ENCODE data around the gene AUH.

The AUH gene

DNA sequence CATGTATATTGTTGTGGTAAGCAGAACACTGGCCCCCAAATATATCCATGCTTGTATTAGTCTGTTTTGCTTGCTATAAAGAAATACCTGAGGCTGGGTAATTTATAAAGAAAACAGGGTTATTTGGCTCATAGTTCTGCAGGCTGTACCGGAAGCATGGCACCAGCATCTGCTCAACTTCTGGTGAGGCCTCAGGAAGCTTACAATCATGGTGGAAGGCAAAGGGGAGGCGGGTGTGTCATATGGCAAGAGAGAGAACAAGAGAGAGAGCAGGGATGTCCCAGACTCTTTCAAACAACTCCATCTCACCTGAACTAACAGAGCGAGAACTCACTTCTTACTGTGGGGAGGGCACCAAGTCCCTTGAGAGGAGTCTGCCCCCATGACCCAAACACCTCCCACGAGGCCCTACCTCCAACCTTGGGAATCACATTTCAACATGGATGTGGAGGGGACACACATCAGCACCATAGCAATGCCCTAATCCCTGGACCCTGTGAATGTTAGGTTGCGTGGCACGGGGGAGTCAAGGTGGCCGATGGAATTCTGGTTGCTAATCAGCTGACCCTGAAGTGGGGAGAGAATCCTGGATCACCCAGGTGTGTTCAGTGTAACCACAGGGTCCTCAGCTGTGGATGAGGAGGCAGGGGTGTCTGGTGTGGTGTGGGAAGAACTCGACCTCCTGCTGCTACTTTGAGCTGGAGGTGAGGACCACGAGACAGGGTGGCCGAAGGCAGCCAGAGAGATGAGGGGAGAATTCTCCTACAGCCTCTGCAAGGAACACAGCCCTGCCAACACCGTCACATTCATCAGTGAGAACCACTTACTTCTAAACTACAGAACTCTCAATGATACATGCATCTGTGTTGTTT lies 172.8 kb downstream of the AUH start:
- no peak for DNase-seq (ENCODE audit: low read depth)

DNA sequence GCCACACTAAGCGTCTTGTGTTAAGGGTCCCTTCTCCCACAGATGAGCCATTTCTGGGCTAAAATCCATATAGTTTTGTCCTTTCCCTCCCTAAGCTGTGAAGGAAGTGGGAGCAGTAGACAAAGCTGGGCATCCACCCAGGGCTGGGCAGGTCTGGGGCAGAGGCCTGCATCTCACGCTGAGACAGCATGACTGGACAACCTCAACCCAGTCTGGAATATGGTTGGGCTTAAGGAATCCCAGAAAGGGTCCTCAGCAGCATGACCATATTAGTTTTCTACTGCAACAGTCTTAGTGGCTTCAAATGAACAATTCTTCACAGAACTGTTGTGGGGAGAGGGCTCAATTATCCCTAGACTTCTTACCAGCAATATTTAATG lies 173.8 kb downstream of the AUH start:
- no peak for DNase-seq (ENCODE audit: low read depth)

DNA sequence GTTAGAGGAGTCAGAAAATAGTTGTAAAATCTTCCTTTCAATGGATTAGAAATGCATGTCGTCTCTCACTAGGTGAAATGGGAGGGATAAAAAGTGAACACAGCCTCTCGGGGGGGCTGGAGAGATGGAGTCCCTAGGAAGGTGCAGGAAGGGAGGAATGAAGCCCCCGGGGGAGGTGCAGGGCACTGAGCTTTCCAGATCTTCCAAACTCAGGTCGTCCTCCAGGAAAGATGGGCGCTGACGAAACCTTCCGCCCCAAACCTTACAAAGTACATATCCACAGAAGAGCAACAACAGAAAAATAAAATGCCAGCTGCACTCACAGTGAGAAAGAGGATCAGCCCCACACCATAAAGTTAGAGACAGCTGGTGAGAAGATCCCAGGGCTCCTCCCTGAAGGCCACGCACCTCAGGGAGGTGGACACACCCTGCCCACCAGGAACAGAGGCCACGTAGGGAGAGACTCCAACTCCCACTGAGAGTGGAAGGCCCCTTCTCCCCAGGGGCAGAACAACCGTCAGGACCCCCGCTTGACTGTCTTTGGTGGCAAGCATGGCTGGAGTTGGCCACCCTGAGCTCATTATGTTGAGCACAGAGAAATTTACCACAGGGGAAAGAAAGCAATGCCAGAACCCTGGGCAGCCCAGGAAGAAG lies 174.3 kb downstream of the AUH start:
- no peak for DNase-seq (ENCODE audit: low read depth)

DNA sequence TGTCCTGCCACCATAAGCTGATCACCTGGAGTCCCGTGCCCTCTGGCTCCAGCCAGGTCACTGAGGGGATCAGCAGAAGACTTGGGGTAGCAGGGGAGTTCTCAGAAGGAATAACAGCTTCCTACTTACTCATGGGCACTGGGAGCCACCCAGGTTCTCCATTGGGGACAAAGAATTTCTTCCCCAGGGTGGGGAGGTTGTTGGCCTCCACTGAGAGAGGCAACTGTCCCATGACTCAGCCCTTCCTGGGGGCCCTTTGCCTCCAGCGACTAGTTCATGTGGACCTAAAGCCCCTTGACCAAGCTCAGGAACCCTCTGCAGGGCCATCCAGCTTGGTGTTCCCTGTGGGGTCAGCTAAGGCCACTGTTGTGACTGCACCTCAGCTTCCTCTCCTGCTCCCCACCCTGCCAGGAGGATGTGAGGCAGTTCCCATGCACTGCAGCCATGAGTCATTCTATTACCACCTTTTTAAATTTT lies 175.0 kb downstream of the AUH start:
- DNase-seq (ENCODE audit: low read depth) = no peak

DNA sequence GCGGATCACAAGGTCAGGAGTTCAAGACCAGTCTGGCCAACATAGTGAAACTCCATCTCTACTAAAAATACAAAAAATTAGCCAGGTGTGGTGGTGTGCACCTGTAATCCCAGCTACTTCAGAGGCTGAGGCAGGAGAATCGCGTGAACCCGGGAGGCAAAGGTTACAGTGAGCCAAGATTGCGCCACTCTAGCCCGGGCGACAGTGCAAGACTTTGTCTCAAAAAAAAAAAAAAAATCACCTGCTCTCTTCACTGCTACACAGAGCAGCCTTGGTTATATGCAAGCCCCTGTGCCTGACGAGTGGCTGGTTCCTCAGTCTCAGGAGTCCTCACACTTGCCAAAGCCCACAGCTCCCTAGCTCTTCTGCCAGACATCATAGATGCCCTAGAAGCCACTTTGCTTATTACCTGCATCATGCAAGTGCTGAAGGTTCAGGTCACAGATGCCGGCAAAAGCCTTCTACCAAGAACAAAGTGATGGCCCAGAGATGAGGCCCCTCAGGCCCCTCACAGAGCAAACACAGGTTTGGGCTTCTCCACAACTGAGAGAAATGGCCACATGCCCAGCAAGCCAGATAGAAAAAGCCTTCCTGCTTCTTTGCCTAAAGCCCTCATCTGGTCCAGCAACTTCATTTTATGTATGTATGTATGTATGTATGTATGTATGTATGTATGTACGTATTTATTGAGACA lies 176.4 kb downstream of the AUH start:
- no peak for DNase-seq (ENCODE audit: low read depth)

DNA sequence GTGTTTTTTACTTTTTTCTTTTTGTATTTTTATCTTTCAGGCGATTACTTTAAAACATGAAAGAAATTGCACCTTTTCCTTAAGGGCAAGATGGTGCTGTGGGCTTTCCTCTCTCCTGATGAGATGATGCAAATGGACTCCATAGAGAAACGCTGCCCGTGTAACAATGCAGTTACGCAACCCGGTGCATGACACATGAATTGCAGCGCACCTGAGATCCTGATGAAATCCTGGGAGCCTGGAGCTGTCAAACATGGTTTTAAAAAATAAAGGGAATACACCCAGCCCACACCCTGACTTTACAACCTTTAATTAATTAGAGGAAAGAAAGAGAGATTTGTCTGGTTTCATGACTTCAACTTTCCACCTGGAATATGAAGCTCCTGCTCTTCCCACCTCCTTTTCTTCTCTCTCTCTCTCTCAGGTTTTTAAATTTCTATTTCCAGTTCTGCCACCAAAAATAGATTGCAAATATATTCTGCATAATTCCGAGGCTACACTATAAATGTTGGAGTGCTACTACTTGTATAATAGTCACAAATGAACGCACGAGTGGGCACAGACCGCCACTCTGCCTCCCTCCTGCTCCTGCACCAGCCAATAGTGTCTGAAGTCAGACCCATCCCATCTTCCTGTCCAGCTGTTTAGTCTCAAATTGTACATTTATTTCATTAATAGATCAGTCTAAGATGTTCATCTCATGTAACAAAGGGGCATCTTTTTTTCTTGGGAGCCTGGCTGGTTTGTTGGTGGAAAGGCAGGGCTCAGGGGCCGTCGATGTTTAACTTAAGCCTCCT lies 179.1 kb downstream of the AUH start:
- DNase-seq (ENCODE audit: low read depth) = no peak

DNA sequence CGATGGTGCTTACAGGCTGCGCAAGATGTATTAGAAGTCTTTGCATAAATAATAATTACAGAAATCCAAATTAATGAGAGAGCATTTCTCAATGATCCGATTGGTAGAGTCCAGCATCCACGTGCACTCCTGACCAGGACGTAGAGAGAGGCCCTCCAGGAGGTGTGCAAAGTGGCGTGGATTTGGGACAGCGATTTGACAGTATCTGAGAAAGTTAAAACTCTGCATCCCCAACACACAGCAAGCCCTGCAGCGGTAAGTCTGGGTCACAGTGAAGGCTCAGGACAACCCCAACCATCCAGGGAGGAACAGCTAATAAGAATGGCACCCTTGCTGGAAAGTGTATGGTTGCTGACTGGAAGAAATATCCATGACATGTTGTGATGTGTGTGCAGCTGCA lies 180.2 kb downstream of the AUH start:
- DNase-seq (ENCODE audit: low read depth) = no peak

DNA sequence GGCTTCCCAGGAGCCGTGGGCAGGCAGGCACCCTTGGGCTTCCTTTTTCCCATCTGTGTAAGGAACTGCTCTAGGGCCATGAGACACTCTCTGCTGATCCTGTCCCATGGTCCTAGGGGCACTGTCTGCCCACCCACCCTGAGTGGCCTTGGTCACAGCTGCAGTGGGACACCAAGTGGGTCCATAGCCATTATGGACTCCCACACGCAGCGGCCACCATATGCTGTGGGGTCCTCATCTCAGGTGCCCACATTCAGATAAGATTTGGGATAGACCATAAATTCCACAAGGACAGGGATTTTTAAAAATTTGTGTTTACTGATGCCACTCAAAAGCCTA lies 180.8 kb downstream of the AUH start:
- no peak for DNase-seq (ENCODE audit: low read depth)

DNA sequence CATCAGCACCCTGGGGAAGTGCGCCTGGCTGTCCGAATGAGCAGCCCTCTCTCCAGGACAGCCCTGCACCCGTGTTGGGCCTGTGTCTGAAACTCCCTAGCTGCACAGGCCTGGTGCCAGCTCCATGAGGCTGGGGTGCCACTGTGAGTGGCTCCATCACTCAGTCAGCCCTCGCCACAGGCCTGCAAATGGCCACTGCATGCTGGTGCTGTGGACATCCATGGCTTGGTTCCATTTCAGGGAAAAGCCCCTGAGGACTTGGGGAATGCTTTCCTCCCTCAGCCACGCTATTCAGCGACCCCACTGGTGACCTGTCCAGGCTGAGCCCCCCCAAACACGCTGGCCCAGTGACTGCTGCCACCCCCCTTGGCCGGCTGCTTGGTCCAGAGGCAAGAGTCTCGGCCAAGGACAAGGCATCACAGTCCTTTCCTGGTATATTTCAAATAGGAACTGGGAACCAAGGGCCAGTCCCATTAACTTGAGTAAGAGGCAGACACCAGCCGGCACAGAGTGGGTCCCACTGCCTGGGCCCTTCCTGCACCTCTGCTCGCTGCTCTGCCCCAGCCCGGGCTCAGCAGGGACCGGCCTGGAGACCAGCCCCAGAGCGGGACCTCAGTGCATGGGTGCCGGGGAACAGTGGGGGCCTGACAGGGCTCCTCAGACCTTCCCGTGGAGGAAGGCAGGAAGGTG lies 181.3 kb downstream of the AUH start:
- no peak for DNase-seq (ENCODE audit: low read depth)

DNA sequence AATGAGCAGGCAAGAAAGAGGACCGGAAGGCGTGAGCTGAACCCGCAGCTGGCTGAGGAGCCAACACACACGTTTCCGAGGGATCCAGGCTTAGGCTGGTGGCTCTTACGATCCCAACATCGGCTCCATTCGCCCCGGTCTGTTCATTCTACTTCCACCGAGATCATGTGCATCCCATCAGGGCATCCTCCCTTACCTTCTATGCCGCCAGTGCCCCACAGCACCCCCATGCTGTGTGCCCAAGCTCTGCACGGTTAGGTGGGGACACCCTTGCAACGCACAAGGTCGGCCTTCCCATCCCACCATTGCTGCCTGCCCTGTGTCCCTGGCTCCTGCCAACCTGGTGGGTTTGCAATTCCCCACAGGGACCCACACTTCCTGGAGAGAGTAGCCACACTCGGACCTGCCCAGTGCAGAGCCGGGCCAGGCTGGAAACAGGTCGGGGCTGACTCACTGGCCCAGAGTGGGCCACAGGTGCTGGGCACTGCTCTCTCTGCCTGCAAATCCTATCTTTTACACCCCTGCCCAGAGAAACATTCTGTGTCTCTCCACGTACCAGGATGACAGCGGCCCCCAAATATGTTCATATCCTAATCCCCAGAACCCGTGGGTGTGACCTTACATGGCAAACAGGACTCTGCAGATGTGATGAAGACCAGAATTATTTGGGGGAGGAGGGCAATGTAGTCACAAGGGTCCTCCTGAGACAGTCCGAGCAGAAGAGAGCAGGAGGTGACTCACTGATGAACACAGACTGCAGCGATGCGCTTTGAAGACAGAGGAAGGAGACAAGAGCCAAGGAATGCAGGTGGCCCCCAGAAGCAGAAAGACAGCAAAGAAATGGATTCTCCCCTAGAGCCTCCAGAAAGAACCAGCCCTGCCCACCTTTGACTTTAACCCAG lies 182.2 kb downstream of the AUH start:
- peak; percentile 85 for DNase-seq (ENCODE audit: low read depth)

DNA sequence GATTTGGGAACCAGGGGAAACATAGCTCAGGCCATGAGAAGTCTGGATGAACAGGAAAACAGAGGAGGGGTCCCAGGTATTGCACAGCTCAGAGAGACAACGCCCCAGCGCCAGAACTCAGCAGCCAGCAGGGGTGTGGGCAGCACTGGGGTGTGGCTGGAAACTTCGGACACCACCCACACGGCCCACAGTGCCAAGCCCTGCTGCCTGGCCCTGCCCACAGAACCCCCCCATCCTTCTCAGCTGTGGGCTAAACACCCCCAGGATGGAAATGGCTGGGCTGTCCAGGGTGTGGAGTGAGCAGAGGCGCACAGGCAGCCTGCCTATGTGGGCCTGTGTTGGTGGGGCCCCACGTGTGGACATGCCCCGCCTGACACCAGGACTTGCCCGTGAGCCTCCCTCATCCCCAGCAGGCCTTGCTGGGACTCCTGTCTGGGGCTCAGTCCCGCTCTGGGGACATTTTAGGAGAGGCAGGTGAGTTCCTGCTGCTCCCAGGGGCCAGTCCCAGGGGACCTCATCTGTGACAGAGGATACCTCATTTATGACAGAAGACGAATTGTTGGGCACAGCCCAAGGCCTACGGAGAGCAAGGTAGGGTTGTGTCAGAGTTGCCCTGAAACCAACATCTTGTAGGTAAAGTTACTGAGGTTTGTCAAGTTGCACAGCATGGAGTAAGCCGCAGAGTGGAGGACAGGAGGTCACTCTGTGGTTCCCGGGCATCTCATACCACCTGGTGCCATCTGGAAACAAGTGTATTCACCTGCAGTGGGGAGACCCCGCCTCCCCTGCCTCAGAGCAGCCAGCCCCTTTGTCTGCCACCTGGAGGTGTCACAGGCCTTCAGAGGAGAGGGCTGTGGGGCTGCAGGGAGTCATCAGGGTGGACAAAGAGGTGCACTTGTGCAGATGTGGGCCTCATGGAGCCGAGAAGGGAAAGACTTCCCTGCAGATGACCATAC lies 183.2 kb downstream of the AUH start:
- DNase-seq (ENCODE audit: low read depth) = no peak

DNA sequence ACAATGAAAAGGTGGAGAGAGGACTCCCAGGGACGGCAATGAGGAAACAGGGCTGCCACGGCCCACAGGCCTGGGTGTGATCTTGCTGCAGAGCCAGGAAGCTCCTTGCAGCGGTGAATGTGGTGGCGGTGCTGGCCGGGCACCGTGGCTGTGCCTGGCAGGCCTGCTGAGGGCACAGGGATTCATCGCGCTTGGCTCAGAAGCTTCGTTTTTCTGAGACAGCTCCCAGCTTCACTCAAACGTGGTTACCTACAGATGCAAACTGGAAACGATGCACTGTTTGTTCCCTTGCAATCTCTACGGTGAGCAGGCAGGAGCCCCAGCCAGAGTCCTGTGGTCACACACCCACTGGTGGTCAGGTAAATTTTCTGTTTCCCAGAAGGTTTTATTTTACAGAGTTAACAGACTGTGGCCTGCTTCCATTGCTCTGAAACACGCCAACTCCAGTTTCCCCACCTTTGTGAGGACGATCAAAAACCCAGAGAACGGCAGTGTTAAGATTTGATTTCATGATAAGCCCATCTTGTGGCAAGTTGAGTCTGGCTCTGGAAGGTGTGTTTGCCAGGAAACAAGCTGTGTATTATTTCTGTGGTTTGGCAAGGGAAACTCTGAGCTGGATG lies 183.9 kb downstream of the AUH start:
- no peak for DNase-seq (ENCODE audit: low read depth)

DNA sequence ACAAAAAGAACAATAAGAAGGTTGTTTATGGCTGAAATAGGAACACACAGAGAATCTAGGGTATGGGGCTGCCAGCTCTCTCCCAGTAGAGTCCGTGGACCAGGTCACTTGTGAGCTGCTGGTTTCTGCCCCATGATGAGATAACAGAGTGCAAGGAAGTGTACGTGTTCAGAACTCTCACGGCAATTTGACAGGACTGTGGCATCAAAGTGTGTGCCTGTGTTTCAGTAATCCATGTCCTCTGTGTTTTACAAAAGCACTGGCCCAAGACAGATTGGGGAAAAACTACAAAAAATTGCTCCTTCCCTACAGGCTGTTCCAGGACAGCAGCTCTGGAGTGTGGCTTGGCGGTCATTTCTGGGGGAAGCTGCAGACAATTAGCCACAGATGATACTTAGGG lies 184.6 kb downstream of the AUH start:
- no peak for DNase-seq (ENCODE audit: low read depth)

DNA sequence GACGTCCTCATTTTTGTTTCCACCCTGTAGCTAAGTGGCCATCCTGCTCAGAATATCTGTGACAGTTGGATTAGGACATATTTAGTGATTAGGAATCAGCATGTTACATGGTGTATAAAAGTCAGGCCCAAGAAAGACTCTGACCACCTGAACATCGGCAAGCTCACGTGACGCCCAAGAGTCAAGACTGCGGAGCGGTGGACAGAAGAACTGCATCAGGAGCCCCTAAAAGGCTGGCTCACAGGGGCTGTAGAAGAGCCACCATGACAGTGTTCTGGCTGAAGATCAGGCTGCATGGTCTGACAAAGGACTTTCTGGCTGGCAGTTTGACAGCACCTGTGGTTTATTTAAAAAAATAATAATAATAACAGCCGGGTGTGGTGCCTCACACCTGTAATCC lies 185.3 kb downstream of the AUH start:
- DNase-seq (ENCODE audit: low read depth) = no peak

DNA sequence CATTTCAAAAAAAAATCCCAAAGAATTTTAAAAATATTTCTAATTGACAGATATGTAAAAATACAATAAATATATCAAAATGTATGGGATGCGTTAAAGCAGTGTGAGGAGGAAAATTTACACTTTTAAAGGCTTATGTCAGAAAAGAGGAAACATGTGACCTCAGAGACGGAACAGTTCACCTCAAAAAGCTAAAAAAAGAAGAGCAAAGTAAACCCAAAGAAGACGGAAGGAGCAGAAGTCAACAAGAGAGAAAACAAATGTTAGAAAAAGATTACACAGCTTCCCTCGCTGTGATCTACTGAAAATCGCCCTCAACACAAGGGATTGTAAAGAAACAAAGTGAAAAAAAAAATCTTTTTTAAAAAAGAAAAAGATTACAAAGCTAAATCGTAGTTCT lies 186.9 kb downstream of the AUH start:
- no peak for DNase-seq (ENCODE audit: low read depth)

DNA sequence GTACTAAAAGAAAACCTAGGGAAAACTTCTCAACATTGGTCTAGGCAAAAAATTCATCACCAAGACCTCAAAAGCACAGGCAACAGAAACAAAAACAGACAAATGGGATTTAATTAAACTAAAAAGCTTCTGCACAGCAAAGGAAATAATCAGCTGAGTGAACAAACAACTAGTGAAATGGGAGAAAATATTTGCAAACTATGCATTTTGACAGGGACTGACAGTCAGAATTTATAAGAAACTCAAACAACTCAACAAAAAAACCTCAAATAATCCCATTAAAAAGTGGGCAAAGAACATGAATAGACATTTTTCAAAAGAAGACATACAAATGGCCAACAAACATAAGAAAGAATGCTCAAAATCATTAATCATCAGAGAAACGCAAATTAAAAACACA lies 189.4 kb downstream of the AUH start:
- DNase-seq (ENCODE audit: low read depth) = no peak

DNA sequence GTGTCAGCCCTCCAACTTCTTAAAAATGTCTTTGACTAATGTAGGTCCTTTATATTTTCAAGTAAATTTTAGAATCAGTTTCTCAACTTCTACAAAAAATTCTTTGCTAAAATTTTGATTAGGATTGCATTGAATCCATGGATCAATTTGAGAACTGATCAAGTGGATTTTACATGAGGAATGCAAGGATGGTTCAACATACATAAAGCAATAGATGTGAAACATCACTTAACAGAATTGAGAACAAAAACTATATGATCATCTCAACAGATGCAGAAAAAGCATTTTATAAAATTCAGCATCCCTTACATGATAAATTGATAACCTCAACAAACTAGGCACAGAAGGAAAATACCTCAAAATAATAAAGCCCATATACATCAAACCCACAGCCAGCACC lies 190.8 kb downstream of the AUH start:
- no peak for DNase-seq (ENCODE audit: low read depth)

DNA sequence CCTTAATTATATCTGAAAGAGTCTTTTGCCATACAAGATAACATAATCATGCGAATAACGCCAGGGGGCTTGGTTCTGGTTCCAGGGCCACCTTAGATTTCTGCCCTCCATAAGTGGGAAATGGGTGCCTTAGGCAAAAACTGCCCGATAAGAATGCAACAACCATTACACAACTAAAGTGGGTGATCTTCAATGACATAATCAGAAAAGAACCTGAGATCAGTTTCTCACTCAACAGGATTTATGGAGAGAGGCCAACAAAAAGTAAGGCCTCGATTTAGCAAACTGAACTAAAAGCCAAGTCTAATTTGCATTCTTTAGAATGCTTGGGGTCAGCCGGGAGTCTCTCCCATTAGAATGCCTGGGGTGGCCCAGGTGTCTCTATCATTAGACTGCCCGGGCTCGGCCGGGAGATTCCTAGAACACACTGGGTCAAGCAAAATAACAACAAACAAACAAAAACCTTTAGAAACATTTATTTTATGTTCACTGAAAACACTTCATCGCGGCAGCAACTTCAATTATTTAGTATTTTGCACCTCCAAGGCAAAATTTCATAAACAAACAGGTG lies 194.8 kb downstream of the AUH start:
- DNase-seq (ENCODE audit: low read depth) = no peak
